Peyer's patch (tissue), 4 donors: ENCODE measurements around the gene PALB2.

Experiments used
- CTCF ChIP-seq, 6 experiments: fragments of 450-650 bp in 4 of 6; fragments of 200-600 bp in 2 of 6; sonication (generic) in 1 of 6; IDR thresholded peaks; one replicate each; pipeline ENCODE4 v1.5.1; 2017 to 2019; ENCODE audit warnings: antibody characterized with exemption in 6 of 6, mild to moderate bottlenecking in 3 of 6, moderate library complexity in 1 of 6
- POLR2A ChIP-seq, 2 donors: fragments of 450-650 bp; IDR thresholded peaks; one replicate each; pipeline ENCODE4 v1.5.1; 2017; ENCODE audit warnings: antibody characterized with exemption in 2 of 2, mild to moderate bottlenecking in 2 of 2, moderate library complexity in 2 of 2

GRCh38 chr16:23629516-23629915, 11.6 kb downstream of the PALB2 start:
- no peak for TF ChIP-seq CTCF (IDR thresholded peaks at IDR 0.05)
- TF ChIP-seq POLR2A (IDR thresholded peaks at IDR 0.05) = no peak
